Naive thymus-derived CD4-positive, alpha-beta T cell (primary cell): ENCODE measurements around the gene HRG. TPM values are rescaled to one million over a fixed set of nuclear protein-coding genes. Genes with fewer than 3 reads are reported as not detected.

Source experiments
- ATAC-seq: fragments of 150-1000 bp; cut with Tn5 transposase; 2 replicates; pipeline ENCODE4 v1.10.0; 2021; ENCODE audit warnings: mild to moderate bottlenecking, moderate library complexity
- CTCF ChIA-PET: fragments of 350-600 bp; sonication (Branson Sonifier 250); formaldehyde crosslinking; loops from one replicate; lab custom pipeline; 2021; ENCODE audit warnings: antibody characterized with exemption; lab: Charles Lee
- POLR2A ChIA-PET: fragments of 350-600 bp; sonication (Branson Sonifier 250); formaldehyde crosslinking; loops from one replicate; lab custom pipeline; 2021; ENCODE audit warnings: antibody characterized with exemption, inconsistent platforms; lab: Charles Lee
- DNase-seq, 9 donors: peaks; one replicate each; pipeline versions ENCODE4 v3.0.0 to v3.0.0-alpha.2; 2020 to 2022; ENCODE audit warnings: mixed read lengths in 1 of 9
- H3K27ac ChIP-seq: one replicate; pipeline ENCODE4 v1.7.0; 2013; ENCODE audit warnings: mild to moderate bottlenecking, low read depth, low read length, moderate library complexity
- H3K27me3 ChIP-seq, 2 donors: one replicate each; pipeline ENCODE4 v1.7.0; 2013; ENCODE audit warnings: low read length in 2 of 2, mild to moderate bottlenecking in 2 of 2, moderate library complexity in 2 of 2; ENCODE audit not compliant: control insufficient read depth in 2 of 2, insufficient read depth in 2 of 2
- H3K36me3 ChIP-seq, 3 experiments: 1 replicate in 2 of 3; 2 replicates in 1 of 3; pipeline ENCODE4 v1.7.0; 2013; ENCODE audit warnings: low read length in 3 of 3, mild to moderate bottlenecking in 3 of 3, moderate library complexity in 1 of 3; ENCODE audit not compliant: insufficient read depth in 3 of 3, control insufficient read depth in 2 of 3
- H3K4me1 ChIP-seq, 2 donors: one replicate each; pipeline ENCODE4 v1.7.0; 2013; ENCODE audit warnings: low read length in 2 of 2, mild to moderate bottlenecking in 2 of 2, moderate library complexity in 1 of 2; ENCODE audit not compliant: control insufficient read depth in 2 of 2, insufficient read depth in 2 of 2
- H3K4me3 ChIP-seq: 2 replicates; pipeline ENCODE4 v1.7.0; 2013; ENCODE audit warnings: mild to moderate bottlenecking, low read length
- H3K9me3 ChIP-seq, 3 experiments: 1 replicate in 2 of 3; 2 replicates in 1 of 3; pipeline ENCODE4 v1.7.0; 2013; ENCODE audit warnings: low read length in 3 of 3; ENCODE audit not compliant: control insufficient read depth in 2 of 3
- H3K27ac Mint-ChIP-seq, 9 donors: one replicate each; pipeline ENCODE4 v1.8.0; 2020 to 2022; ENCODE audit warnings: mixed read lengths in 9 of 9, mild to moderate bottlenecking in 8 of 9, moderate library complexity in 5 of 9, inconsistent platforms in 2 of 9
- H3K27me3 Mint-ChIP-seq, 5 donors: one replicate each; pipeline ENCODE4 v1.8.0; 2021 to 2022; ENCODE audit warnings: mixed read lengths in 5 of 5, mild to moderate bottlenecking in 1 of 5
- H3K36me3 Mint-ChIP-seq, 5 donors: one replicate each; pipeline ENCODE4 v1.8.0; 2020 to 2022; ENCODE audit warnings: mixed read lengths in 5 of 5, mild to moderate bottlenecking in 3 of 5, inconsistent platforms in 1 of 5
- H3K4me1 Mint-ChIP-seq, 7 donors: one replicate each; pipeline ENCODE4 v1.8.0; 2020 to 2022; ENCODE audit warnings: mixed read lengths in 7 of 7, mild to moderate bottlenecking in 3 of 7, inconsistent platforms in 1 of 7
- H3K4me3 Mint-ChIP-seq, 10 donors: one replicate each; pipeline ENCODE4 v1.8.0; 2020 to 2022; ENCODE audit warnings: mild to moderate bottlenecking in 10 of 10, mixed read lengths in 10 of 10, moderate library complexity in 6 of 10, inconsistent platforms in 2 of 10
- H3K9me3 Mint-ChIP-seq, 11 donors: one replicate each; pipeline ENCODE4 v1.8.0; 2020 to 2022; ENCODE audit warnings: mixed read lengths in 11 of 11, mild to moderate bottlenecking in 4 of 11, inconsistent platforms in 1 of 11, moderate library complexity in 1 of 11
- intact Hi-C, 2 donors: fragments of 100-400 bp; cut with micrococcal nuclease; formaldehyde crosslinking; loops; one replicate each; pipeline ENCODE4 v1.15.1; 2023
- polyA plus RNA-seq, 2 donors: library from polyadenylated mRNA; unstranded; fragments of 300-500 nt; fragmentation: Illumina TruSeq; gene quantifications; one replicate each; pipeline ENCODE4 v1.2.3, GENCODE V29; 2021
- total RNA-seq, 6 experiments: library from RNA in 5 of 6; stranded (reverse) in 5 of 6; gene quantifications; 1 replicate in 5 of 6; 2 replicates in 1 of 6; pipeline ENCODE4 v1.2.3 and lab custom pipeline; 2021 to 2026

HRG gene
- total and polyA plus RNA-seq, 7 experiments from 2014 or later = not detected

DNA sequence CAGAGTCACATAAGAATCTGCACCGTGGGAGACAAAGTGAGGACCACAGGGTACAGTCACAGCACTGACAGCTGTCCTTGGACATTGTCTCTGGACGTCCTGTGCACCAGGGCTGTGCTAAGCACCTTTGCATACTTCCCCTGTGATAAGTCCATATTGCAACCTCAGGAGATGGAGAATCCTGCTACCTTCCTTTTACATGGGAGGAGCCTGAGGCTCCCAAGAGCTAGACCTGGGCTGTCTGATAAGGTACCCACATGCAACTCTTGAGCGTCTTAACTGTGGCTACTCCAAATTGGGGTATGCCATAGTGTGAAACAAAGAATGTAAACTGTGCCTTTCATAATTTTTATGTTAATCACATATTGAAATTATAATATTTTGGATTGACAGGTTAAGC, 28.1 kb upstream of the HRG start:
- no peak for ATAC-seq
- no peak for DNase-seq
- intact Hi-C loops = no loop called here
- CTCF ChIA-PET = no interaction called here
- H3K9me3 Mint-ChIP-seq = peaks cover 0 to 3% (median 0%) of the 10 kb centered on the region in 11 donors
- no peak overlapping the region for H3K27ac Mint-ChIP-seq
- no peaks in the 10 kb centered on the region for H3K27me3 ChIP-seq
- peaks cover 0 to 16% (median 0%) of the 10 kb centered on the region in 7 donors for H3K4me1 Mint-ChIP-seq
- POLR2A ChIA-PET = no interaction called here
- no peak overlapping the region for H3K4me3 ChIP-seq
- no peak overlapping the region for H3K27ac ChIP-seq
- H3K36me3 ChIP-seq = no peaks in the 10 kb centered on the region
- H3K9me3 ChIP-seq = no peaks in the 10 kb centered on the region
- no peak overlapping the region for H3K4me3 Mint-ChIP-seq
- H3K4me1 ChIP-seq = no peaks in the 10 kb centered on the region
- peaks cover 0 to 32% (median 9%) of the 10 kb centered on the region in 5 donors for H3K27me3 Mint-ChIP-seq
- H3K36me3 Mint-ChIP-seq = no peaks in the 10 kb centered on the region

DNA sequence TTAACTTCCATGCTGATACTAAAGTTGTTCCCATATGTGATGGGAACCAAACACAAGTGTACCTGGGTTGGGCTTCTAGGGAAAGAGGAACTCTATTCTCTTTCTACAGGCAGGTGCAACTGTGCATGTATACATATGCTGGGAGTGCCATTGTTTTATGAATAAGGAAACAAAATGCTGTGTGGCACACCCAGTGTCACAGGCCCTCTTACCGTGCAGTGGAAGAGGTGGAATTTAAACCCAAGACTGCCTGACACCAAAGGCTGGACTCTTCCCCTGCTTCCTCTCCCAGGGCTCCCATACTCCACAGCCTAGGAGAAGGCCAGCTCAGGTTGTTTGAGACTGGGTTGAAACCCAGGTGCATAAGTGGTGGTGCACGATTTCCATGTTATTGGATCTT, 27.6 kb upstream of the HRG start:
- ChIA-PET CTCF (no interaction called here), POLR2A (no interaction called here)
- Histone ChIP-seq H3K4me1 (no peaks in the 10 kb centered on the region), H3K27ac (no peak overlapping the region), H3K36me3 (no peaks in the 10 kb centered on the region), H3K9me3 (no peaks in the 10 kb centered on the region), H3K4me3 (no peak overlapping the region), H3K27me3 (peaks cover 0 to 1% of the 10 kb centered on the region in 2 donors)
- peaks cover 0 to 3% (median 0%) of the 10 kb centered on the region in 11 donors for H3K9me3 Mint-ChIP-seq
- H3K36me3 Mint-ChIP-seq = no peaks in the 10 kb centered on the region
- ATAC-seq (no peak), DNase-seq (no peak)
- peaks cover 0 to 34% (median 9%) of the 10 kb centered on the region in 5 donors for H3K27me3 Mint-ChIP-seq
- H3K4me3 Mint-ChIP-seq = no peak overlapping the region
- H3K4me1 Mint-ChIP-seq = peaks cover 0 to 21% (median 0%) of the 10 kb centered on the region in 7 donors
- no peak overlapping the region for H3K27ac Mint-ChIP-seq
- intact Hi-C loops = no loop called here

DNA sequence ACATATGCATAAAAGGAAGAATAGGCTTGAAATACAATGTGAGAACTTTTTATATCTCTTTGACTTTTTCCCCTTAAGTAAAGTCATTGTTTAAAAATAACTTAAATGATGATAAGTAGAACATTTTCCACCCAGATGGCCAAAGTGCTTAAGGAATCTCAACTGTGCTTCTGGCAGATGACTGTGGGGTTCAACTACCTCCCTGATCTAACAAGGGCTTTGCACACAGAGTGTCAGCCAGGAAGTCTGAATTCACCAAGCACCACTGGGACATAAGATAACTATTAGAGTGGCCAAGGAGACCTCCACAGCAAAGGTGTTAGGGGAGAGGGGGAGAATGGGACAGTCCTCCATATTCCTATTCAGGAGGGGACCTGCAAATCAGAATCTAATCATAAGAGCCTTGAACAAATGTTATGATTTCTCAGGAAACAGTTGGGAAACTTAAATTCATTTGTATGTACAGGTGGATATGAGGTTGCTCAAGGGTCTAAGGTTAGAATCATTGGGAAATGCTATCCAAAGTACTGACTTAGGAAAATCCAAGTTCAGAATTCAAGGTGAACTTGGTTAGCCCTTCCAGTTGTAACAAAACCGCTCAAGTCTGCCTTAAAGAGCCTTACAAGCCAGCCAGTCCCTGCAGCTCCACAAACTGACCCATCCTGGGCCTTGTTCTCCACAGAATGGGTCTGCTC, 25.9 kb upstream of the HRG start, which contains the start of gene FETUB:
Gene FETUB, plus strand, starts transcription at position 622 of the 695 bp plus-strand sequence. Its CDS starts 62 bp downstream, at position 684.
- intact Hi-C loops = no loop called here
- Mint-ChIP-seq H3K9me3 (peaks cover 0 to 3% (median 0%) of the 10 kb centered on the region in 11 donors), H3K36me3 (no peaks in the 10 kb centered on the region), H3K27ac (no peak within 1 kb of the TSS), H3K27me3 (peaks cover 0 to 30% (median 9%) of the 10 kb centered on the region in 5 donors), H3K4me1 (peaks cover 0 to 35% (median 0%) of the 10 kb centered on the region in 7 donors), H3K4me3 (no peak within 1 kb of the TSS)
- no peak within 1 kb of the TSS for H3K4me3 ChIP-seq
- no peak for ATAC-seq
- DNase-seq = no peak
- H3K4me1 ChIP-seq = no peaks in the 10 kb centered on the region
- peaks cover 0 to 3% of the 10 kb centered on the region in 2 donors for H3K27me3 ChIP-seq
- no peaks in the 10 kb centered on the region for H3K36me3 ChIP-seq
- ChIA-PET POLR2A (interaction anchor here (0.6 kb wide), 1 partner anchor 60 kb away, joined by 6 read pairs; no protein-coding TSS in a partner anchor), CTCF (no interaction called here)
- H3K9me3 ChIP-seq = no peaks in the 10 kb centered on the region
- no peak within 1 kb of the TSS for H3K27ac ChIP-seq

DNA sequence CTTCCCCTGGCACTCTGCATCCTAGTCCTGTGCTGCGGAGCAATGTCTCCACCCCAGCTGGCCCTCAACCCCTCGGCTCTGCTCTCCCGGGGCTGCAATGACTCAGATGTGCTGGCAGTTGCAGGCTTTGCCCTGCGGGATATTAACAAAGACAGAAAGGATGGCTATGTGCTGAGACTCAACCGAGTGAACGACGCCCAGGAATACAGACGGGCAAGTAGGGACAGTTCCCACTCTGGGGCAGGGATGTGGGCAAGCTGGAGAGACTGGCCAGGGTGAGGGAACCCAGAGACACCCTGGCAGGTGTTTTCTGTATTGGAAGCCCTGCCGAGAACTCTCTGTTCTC, 25.4 kb upstream of the HRG start:
- H3K36me3 Mint-ChIP-seq = no peaks in the 10 kb centered on the region
- intact Hi-C loops = no loop called here
- DNase-seq (no peak), ATAC-seq (no peak)
- H3K4me1 Mint-ChIP-seq = peaks cover 0 to 39% (median 0%) of the 10 kb centered on the region in 7 donors
- POLR2A ChIA-PET = interaction anchor here (0.6 kb wide), 1 partner anchor 59 kb away, joined by 6 read pairs; no protein-coding TSS in a partner anchor
- Histone ChIP-seq H3K4me1 (no peaks in the 10 kb centered on the region), H3K36me3 (no peaks in the 10 kb centered on the region), H3K4me3 (no peak overlapping the region), H3K9me3 (no peaks in the 10 kb centered on the region), H3K27me3 (peaks cover 0 to 3% of the 10 kb centered on the region in 2 donors), H3K27ac (no peak overlapping the region)
- no peak overlapping the region for H3K27ac Mint-ChIP-seq
- H3K4me3 Mint-ChIP-seq = no peak overlapping the region
- CTCF ChIA-PET = no interaction called here
- peaks cover 0 to 3% (median 0%) of the 10 kb centered on the region in 11 donors for H3K9me3 Mint-ChIP-seq
- H3K27me3 Mint-ChIP-seq = peaks cover 0 to 29% (median 9%) of the 10 kb centered on the region in 5 donors

DNA sequence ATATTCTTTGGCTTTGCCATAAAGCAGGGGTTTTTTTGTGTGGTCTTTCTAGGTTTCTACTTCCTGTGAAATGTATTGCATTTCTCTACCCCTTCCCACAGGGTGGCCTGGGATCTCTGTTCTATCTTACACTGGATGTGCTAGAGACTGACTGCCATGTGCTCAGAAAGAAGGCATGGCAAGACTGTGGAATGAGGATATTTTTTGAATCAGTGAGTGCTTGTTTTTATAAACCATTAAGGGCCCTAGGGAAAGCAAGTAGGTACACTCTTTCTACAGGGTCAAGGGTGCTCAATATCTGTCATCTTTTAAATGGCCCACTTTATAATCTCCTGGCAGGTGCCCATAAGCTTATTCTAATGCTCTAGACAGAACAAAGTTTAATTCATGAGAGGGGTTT, 24.9 kb upstream of the HRG start:
- no peaks in the 10 kb centered on the region for H3K9me3 ChIP-seq
- H3K4me3 ChIP-seq = no peak overlapping the region
- no peak overlapping the region for H3K4me3 Mint-ChIP-seq
- intact Hi-C loops = no loop called here
- H3K27ac ChIP-seq = no peak overlapping the region
- DNase-seq (no peak), ATAC-seq (no peak)
- no peaks in the 10 kb centered on the region for H3K36me3 Mint-ChIP-seq
- no peaks in the 10 kb centered on the region for H3K36me3 ChIP-seq
- peaks cover 0 to 3% (median 0%) of the 10 kb centered on the region in 11 donors for H3K9me3 Mint-ChIP-seq
- POLR2A ChIA-PET = no interaction called here
- CTCF ChIA-PET = no interaction called here
- peaks cover 0 to 30% (median 9%) of the 10 kb centered on the region in 5 donors for H3K27me3 Mint-ChIP-seq
- no peaks in the 10 kb centered on the region for H3K4me1 ChIP-seq
- H3K27ac Mint-ChIP-seq = no peak overlapping the region
- H3K27me3 ChIP-seq = peaks cover 0 to 3% of the 10 kb centered on the region in 2 donors
- peaks cover 0 to 39% (median 0%) of the 10 kb centered on the region in 7 donors for H3K4me1 Mint-ChIP-seq

DNA sequence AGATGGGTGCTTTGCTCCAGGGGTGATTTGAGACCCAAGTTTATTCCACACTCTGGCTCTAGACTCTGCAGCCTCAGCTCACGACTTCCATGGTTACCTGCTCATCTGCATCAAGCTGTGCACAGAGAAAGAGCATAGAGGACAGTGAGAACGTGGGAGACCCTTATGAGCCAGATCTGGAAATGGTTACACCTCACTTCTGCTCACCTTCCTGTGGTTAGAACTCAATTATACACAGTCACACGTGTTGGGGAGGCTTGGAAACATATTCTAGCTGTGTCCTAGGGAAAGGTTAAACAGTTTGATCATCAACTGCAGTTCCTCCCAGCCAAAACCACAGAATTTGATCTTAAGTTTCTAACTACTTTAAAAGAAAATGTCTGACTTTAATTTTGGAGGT, 23.8 kb upstream of the HRG start:
- ChIA-PET POLR2A (no interaction called here), CTCF (interaction anchor here (0.6 to 1.2 kb wide), 2 partner anchors 23 to 668 kb away, joined by 4 to 6 read pairs; no protein-coding TSS in a partner anchor)
- no peak for DNase-seq
- H3K27ac ChIP-seq = no peak overlapping the region
- no peaks in the 10 kb centered on the region for H3K4me1 ChIP-seq
- no peak overlapping the region for H3K4me3 Mint-ChIP-seq
- peaks cover 0 to 36% (median 9%) of the 10 kb centered on the region in 5 donors for H3K27me3 Mint-ChIP-seq
- peaks cover 0 to 3% of the 10 kb centered on the region in 2 donors for H3K27me3 ChIP-seq
- H3K4me1 Mint-ChIP-seq = peaks cover 0 to 41% (median 0%) of the 10 kb centered on the region in 7 donors
- H3K9me3 Mint-ChIP-seq = peaks cover 0 to 6% (median 0%) of the 10 kb centered on the region in 11 donors
- no peak overlapping the region for H3K4me3 ChIP-seq
- intact Hi-C loops = no loop called here
- H3K36me3 Mint-ChIP-seq = no peaks in the 10 kb centered on the region
- no peaks in the 10 kb centered on the region for H3K9me3 ChIP-seq
- ATAC-seq = no peak
- H3K36me3 ChIP-seq = no peaks in the 10 kb centered on the region
- no peak overlapping the region for H3K27ac Mint-ChIP-seq
